Activated CD4-positive, alpha-beta T cell treated with anti-CD3 and anti-CD28 coated beads, Interleukin-2, Interleukin-6, amounts not matched to agents 100 ng/mL and 50 ng/mL, durations not matched to agents 16 hours and 8 hours (primary cell): ENCODE data around the gene KPRP.

Source experiments
- DNase-seq: peaks from one replicate; pipeline ENCODE4 v3.0.0-alpha.2; 2020

Gene KPRP, protein sequence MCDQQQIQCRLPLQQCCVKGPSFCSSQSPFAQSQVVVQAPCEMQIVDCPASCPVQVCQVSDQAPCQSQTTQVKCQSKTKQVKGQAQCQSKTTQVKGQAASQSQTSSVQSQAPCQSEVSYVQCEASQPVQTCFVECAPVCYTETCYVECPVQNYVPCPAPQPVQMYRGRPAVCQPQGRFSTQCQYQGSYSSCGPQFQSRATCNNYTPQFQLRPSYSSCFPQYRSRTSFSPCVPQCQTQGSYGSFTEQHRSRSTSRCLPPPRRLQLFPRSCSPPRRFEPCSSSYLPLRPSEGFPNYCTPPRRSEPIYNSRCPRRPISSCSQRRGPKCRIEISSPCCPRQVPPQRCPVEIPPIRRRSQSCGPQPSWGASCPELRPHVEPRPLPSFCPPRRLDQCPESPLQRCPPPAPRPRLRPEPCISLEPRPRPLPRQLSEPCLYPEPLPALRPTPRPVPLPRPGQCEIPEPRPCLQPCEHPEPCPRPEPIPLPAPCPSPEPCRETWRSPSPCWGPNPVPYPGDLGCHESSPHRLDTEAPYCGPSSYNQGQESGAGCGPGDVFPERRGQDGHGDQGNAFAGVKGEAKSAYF

GRCh38 chr1:152757747-152758146 is at the start of gene KPRP:
Gene KPRP (plus strand): TSS chr1:152758025. CDS start chr1:152759589, 1,564 bp downstream.
- DNase-seq = no peak

GRCh38 chr1:152718238-152718637 is 39.6 kb upstream of the KPRP start:
- DNase-seq = no peak

GRCh38 chr1:152725261-152725660 is 32.6 kb upstream of the KPRP start:
- no peak for DNase-seq

GRCh38 chr1:152728986-152729385 is 28.8 kb upstream of the KPRP start:
- no peak for DNase-seq

DNA sequence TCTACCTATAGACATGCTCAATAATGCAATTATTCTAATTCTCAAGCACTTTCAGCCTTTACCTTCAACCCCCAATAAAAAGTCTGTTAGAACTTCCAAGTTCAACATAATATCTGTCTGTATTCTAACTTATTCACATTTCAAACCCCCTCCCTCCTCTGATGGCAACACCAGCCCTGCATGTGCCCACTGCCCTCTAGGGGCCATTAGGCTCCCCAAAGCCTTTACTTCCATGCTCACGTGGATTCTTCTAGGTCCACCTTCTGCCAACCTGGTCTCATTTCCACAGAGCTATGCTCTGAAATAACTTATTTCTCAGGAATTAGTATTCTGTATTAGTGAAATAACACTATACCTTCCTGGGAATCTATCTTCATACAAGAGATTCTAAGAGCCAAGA is 22.2 kb upstream of the KPRP start:
- no peak for DNase-seq

GRCh38 chr1:152737997-152738396 is 19.8 kb upstream of the KPRP start:
- no peak for DNase-seq

DNA sequence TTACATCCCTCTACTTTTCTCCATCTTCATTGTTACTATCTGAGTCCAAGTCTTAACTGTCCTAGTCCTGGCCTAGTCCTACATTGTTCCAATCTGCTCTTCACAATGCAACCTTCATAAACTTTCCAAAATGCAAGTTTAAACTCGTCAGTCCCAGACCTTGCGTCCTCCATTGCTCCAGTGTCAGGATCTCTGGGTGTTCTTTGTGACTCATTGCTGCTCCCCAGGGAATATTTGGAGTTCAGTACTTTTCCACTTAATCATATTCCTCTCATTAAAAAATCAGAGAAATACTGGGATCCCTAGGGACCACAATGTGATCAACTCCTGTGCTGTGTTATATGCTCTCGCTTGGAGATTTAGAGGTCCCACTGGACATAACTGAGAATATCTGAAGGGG is 18.0 kb upstream of the KPRP start:
- DNase-seq = no peak

GRCh38 chr1:152741656-152742055 is 16.2 kb upstream of the KPRP start:
- DNase-seq = no peak

DNA sequence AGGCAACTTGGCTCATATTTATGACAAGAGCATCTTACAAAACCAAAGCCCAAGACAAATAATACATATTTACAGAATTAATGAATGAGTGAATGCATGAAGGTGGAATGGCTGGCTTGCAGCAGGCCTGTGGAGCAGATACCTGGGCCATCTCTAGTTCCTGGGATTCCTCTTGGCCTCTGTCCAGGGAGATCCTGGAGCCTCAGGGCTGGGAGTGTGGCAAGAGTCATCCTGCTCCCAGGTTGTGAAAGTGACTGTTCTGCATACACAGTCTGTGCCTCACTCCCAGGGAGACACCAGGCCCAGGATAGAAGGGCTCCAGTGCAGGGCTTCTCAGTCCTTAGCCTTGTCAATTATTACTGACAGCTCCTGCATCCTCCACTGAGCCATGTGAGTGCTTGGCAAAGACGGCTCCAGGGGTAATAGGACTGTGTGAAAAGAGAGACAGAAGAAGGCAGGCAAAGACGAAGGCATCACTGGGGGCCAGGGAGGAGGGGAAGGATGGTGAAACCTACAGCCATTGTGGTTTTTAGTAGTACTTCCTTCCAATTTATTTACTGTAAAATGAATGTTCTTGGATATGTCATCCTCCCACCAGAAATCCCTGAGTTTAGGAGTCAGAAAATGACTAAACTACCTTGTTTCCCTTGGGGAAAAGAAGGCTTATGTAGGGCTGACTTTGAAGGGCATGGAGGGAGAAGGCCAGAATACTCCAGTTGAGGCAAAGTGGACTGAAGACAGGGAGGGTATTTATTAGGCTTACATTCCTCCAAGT is 14.3 kb upstream of the KPRP start:
- DNase-seq = no peak

DNA sequence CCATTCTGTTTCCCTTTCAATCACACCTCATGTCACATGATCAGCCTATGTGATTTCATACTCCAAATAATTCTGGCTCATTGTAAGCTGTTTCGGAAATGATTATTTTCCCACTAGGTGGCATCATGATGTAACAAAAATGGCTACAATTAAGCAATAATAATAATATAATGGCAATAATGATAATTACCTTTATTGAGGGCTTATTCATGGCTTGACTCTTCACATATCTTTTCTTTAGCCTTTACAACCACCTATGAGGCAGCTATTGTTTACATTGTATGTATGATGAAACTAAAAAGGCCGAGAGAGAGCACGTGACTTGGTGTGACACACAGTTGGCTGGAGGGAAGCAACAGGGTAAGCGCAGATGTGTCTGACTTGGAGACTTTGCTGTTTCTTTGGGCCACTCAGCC is 12.5 kb upstream of the KPRP start:
- no peak for DNase-seq

DNA sequence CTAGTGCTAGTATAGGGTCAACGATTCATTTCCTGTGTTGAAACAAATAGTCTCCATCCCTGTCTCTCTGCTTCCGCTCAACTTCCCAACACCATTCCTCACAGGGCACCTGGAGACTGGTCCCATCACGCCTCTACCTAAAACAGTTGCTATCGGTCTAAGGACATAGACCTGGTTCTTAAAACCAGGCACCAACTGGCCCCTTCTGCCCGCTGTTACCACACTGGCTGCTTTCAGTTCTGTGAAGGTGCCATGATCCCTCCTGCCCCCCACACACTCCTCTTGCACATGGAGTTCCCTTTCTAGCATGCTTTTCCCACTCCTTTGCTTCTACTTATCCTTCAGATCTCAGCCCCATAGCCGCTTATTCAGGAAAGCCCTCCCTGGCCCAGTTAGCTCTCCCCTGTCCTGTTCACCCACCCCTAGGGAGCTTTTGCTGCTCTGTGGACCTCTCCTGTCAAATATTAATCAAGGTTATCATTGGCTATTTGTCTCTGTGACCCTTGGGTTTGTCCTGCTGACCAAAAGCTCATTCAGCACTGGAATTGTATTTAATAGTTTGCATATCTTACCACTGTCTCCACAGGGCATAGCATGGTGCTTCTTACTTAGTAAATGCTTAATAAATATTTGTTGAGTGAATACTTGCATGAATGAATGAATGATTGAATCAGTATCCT is 11.9 kb upstream of the KPRP start:
- no peak for DNase-seq

DNA sequence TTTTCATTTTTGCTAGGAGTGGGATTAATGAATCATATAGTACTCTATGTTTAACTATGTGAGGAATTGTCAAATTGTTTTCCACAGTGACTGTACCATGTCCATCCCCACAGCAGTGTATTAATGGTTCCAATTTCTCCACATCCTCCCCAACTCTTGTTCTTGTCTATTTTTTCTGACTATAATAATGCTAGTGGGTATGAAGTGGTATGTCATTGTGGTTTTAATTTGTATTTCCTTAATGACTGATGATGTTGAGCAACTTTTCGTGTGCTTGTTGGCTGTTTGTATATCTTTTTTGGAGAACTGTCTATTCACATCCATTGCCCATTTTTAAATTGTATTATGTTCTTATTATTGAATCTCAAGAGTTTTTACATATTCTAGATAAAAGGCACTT is 10.0 kb upstream of the KPRP start:
- no peak for DNase-seq

DNA sequence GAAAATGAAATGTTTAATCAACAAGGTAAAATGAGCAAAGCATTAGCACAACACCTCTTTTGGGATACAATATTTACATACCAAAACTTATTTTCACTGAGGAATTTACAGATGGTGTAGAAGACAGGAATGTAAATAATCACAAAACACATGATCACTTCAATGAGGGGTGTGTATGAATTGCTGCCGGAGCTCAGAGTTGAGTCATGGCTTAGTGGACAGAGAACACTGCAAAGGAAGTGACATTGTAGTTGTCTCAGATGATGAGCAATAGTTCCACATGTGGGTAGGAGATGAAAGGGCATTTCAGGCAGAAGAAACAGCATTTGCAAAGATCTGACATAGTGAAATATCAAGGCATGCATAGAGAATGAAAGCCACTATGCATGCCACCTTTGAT is 5.6 kb upstream of the KPRP start:
- peak; percentile 2 for DNase-seq

GRCh38 chr1:152753586-152753985 is 4.2 kb upstream of the KPRP start:
- DNase-seq = no peak

- no peak for DNase-seq
These were observed 953 bp upstream of the KPRP start for GRCh38 chr1:152756872-152757271.

DNA sequence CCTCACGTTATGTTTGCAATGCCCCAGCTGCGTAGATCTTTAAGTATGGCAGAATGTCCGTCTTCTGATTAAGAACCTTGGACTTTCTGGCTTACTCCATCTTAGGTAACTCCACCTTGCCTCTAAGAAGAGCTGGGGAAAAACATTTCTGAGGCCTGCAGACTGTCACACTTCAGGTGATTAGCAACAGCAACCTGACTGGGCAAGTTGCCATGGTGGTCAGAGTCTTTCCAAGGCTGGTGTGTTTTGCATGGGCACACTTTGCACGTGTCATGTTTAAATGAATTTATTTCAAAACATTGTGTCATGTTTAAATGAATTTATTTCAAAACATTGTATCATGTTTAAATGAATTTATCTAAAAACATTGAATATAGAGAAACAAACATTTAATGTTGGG is 811 bp downstream of the KPRP start:
- DNase-seq = no peak

DNA sequence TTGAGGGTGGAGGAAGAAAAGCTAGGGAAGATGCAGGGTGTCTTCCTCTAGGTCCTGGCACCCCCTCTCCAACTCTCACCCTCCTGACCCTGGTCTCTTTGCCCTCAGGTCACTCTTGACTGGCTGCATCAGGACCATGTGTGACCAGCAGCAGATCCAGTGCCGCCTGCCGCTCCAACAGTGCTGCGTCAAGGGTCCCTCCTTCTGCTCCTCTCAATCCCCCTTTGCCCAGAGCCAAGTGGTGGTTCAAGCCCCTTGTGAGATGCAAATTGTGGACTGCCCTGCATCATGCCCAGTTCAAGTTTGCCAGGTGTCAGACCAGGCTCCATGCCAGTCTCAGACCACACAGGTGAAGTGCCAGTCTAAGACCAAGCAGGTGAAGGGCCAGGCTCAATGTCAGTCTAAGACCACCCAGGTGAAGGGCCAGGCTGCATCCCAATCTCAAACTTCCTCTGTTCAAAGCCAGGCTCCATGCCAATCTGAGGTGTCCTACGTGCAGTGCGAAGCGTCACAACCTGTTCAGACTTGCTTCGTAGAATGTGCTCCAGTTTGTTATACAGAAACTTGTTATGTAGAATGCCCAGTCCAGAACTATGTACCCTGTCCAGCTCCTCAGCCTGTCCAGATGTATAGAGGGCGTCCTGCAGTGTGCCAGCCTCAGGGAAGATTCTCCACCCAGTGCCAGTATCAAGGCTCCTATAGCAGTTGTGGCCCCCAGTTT is 1.8 kb downstream of the KPRP start:
- no peak for DNase-seq

DNA sequence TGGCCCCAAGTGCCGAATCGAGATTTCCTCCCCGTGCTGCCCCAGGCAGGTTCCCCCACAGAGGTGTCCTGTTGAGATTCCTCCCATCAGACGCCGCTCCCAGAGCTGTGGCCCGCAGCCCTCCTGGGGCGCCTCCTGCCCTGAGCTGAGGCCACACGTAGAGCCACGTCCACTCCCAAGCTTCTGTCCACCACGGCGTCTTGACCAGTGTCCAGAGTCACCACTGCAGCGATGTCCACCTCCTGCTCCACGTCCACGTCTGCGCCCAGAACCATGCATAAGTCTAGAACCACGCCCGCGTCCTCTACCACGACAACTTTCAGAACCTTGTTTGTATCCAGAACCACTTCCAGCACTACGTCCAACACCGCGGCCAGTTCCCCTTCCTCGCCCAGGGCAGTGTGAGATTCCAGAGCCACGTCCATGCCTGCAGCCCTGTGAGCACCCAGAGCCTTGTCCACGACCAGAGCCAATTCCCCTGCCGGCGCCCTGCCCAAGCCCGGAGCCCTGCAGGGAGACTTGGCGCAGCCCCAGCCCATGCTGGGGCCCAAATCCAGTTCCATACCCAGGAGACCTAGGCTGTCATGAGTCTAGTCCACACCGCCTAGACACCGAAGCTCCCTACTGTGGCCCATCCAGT is 2.8 kb downstream of the KPRP start:
- DNase-seq = no peak

GRCh38 chr1:152761609-152762213 is 3.9 kb downstream of the KPRP start:
- no peak for DNase-seq

- DNase-seq = no peak
These were observed 11.2 kb downstream of the KPRP start for GRCh38 chr1:152768847-152769533.

DNA sequence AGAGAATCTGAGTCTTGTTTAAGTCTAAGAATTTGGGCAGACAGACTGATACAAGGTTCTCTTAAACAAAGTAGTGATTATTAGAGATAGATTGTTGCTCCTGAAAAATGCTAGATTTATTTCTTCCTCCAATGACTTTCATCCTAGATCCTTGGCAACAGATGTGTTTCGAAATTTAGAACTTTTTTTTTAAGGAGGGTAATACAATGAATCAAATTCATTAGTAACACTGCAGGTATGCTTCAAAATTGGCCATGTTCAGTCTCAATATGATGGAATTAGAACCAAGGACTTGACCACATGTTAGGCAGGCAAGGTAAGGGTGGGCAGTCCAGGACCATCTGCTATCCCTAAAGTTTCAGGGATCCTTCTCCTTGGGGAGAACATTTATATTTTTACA is 12.6 kb downstream of the KPRP start:
- no peak for DNase-seq
